Subcutaneous abdominal adipose tissue (tissue), 5 donors: ENCODE data around the gene SUMO3.

Experiments
- H3K27ac ChIP-seq: one replicate; pipeline ENCODE4 v1.7.0; 2013; ENCODE audit warnings: low read depth, mild to moderate bottlenecking, inconsistent platforms, low read length, moderate library complexity
- H3K27me3 ChIP-seq, 5 donors: one replicate each; pipeline ENCODE4 v1.7.0; 2013; ENCODE audit warnings: low read length in 5 of 5, inconsistent platforms in 1 of 5; ENCODE audit not compliant: control insufficient read depth in 5 of 5, insufficient read depth in 4 of 5
- H3K36me3 ChIP-seq, 5 donors: one replicate each; pipeline ENCODE4 v1.7.0; 2013; ENCODE audit warnings: low read length in 5 of 5; ENCODE audit not compliant: control insufficient read depth in 5 of 5, insufficient read depth in 5 of 5
- H3K4me1 ChIP-seq, 5 donors: one replicate each; pipeline ENCODE4 v1.7.0; 2013; ENCODE audit warnings: low read length in 5 of 5, mild to moderate bottlenecking in 3 of 5, moderate library complexity in 1 of 5; ENCODE audit not compliant: control insufficient read depth in 5 of 5, insufficient read depth in 5 of 5
- H3K4me3 ChIP-seq, 5 donors: one replicate each; pipeline ENCODE4 v1.7.0; 2013; ENCODE audit warnings: low read length in 5 of 5, low read depth in 1 of 5
- H3K9ac ChIP-seq, 5 donors: one replicate each; pipeline ENCODE4 v1.7.0; 2013; ENCODE audit warnings: low read length in 5 of 5, mild to moderate bottlenecking in 4 of 5, moderate library complexity in 3 of 5
- H3K9me3 ChIP-seq, 5 donors: one replicate each; pipeline ENCODE4 v1.7.0; 2013; ENCODE audit warnings: low read length in 5 of 5; ENCODE audit not compliant: control insufficient read depth in 5 of 5
- donor health status: healthy.
- donor health status: healthy.
- donor health status: healthy.
- donor health status: healthy.
- donor health status: healthy.

SUMO3 gene

GRCh38 chr21:44783020-44783696, 34.7 kb downstream of the SUMO3 start:
- no peak overlapping the region for H3K27ac ChIP-seq
- H3K9ac ChIP-seq: no peak overlapping the region
- H3K4me3 ChIP-seq: no peak overlapping the region
- no peaks in the 10 kb centered on the region for H3K9me3 ChIP-seq
- H3K27me3 ChIP-seq: no peaks in the 10 kb centered on the region
- peaks cover 0 to 24% (median 10%) of the 10 kb centered on the region in 5 donors for H3K4me1 ChIP-seq
- peaks cover 0 to 43% (median 12%) of the 10 kb centered on the region in 5 donors for H3K36me3 ChIP-seq

- Histone ChIP-seq H3K9ac (no peak overlapping the region), H3K36me3 (peaks cover 3 to 51% (median 14%) of the 10 kb centered on the region in 5 donors), H3K27ac (no peak overlapping the region), H3K4me3 (no peak overlapping the region), H3K4me1 (peaks cover 0 to 24% (median 10%) of the 10 kb centered on the region in 5 donors), H3K9me3 (no peaks in the 10 kb centered on the region), H3K27me3 (no peaks in the 10 kb centered on the region)
These were observed 36.9 kb downstream of the SUMO3 start for GRCh38 chr21:44780767-44781459.

GRCh38 chr21:44780137-44780502, 37.7 kb downstream of the SUMO3 start:
- Histone ChIP-seq H3K27me3 (no peaks in the 10 kb centered on the region), H3K9me3 (no peaks in the 10 kb centered on the region), H3K36me3 (peaks cover 8 to 52% (median 20%) of the 10 kb centered on the region in 5 donors), H3K9ac (no peak overlapping the region), H3K4me1 (peaks cover 0 to 24% (median 10%) of the 10 kb centered on the region in 5 donors), H3K4me3 (no peak overlapping the region), H3K27ac (no peak overlapping the region)

- Histone ChIP-seq H3K9me3 (no peaks in the 10 kb centered on the region), H3K27ac (no peak overlapping the region), H3K9ac (no peak overlapping the region), H3K36me3 (peaks cover 8 to 52% (median 20%) of the 10 kb centered on the region in 5 donors), H3K4me3 (no peak overlapping the region), H3K27me3 (no peaks in the 10 kb centered on the region), H3K4me1 (peaks cover 0 to 24% (median 10%) of the 10 kb centered on the region in 5 donors)
These were observed 38.3 kb downstream of the SUMO3 start for GRCh38 chr21:44779417-44780136.

- H3K4me1 ChIP-seq: peaks cover 0 to 24% (median 10%) of the 10 kb centered on the region in 5 donors
- no peak overlapping the region for H3K4me3 ChIP-seq
- no peaks in the 10 kb centered on the region for H3K9me3 ChIP-seq
- no peak overlapping the region for H3K9ac ChIP-seq
- H3K27me3 ChIP-seq: no peaks in the 10 kb centered on the region
- H3K36me3 ChIP-seq: peaks cover 14 to 54% (median 25%) of the 10 kb centered on the region in 5 donors
- H3K27ac ChIP-seq: no peak overlapping the region
These were observed 38.9 kb downstream of the SUMO3 start for GRCh38 chr21:44778983-44779382.

GRCh38 chr21:44778499-44778911, 39.4 kb downstream of the SUMO3 start:
- no peak overlapping the region for H3K27ac ChIP-seq
- H3K4me1 ChIP-seq: peaks cover 0 to 24% (median 10%) of the 10 kb centered on the region in 5 donors
- no peak overlapping the region for H3K9ac ChIP-seq
- H3K36me3 ChIP-seq: peaks cover 14 to 53% (median 30%) of the 10 kb centered on the region in 5 donors
- no peak overlapping the region for H3K4me3 ChIP-seq
- no peaks in the 10 kb centered on the region for H3K27me3 ChIP-seq
- no peaks in the 10 kb centered on the region for H3K9me3 ChIP-seq

- no peak overlapping the region for H3K9ac ChIP-seq
- H3K36me3 ChIP-seq: peaks cover 14 to 56% (median 34%) of the 10 kb centered on the region in 5 donors
- no peak overlapping the region for H3K27ac ChIP-seq
- H3K4me1 ChIP-seq: peaks cover 0 to 24% (median 10%) of the 10 kb centered on the region in 5 donors
- H3K9me3 ChIP-seq: no peaks in the 10 kb centered on the region
- H3K4me3 ChIP-seq: no peak overlapping the region
- no peaks in the 10 kb centered on the region for H3K27me3 ChIP-seq
These were observed 39.8 kb downstream of the SUMO3 start for GRCh38 chr21:44778094-44778493.

GRCh38 chr21:44774972-44775371, 42.9 kb downstream of the SUMO3 start:
- H3K9me3 ChIP-seq: no peaks in the 10 kb centered on the region
- H3K4me1 ChIP-seq: peaks cover 0 to 10% (median 5%) of the 10 kb centered on the region in 5 donors
- no peaks in the 10 kb centered on the region for H3K27me3 ChIP-seq
- no peak overlapping the region for H3K27ac ChIP-seq
- no peak overlapping the region for H3K9ac ChIP-seq
- peaks cover 14 to 76% (median 59%) of the 10 kb centered on the region in 5 donors for H3K36me3 ChIP-seq
- no peak overlapping the region for H3K4me3 ChIP-seq

GRCh38 chr21:44773291-44773932, 44.5 kb downstream of the SUMO3 start:
- Histone ChIP-seq H3K9ac (no peak overlapping the region), H3K36me3 (peaks cover 14 to 84% (median 67%) of the 10 kb centered on the region in 5 donors), H3K4me1 (no peaks in the 10 kb centered on the region), H3K27ac (no peak overlapping the region), H3K27me3 (no peaks in the 10 kb centered on the region), H3K4me3 (no peak overlapping the region), H3K9me3 (no peaks in the 10 kb centered on the region)
